MG63 (cell line): ENCODE measurements around the gene TMEM191C. TPM values are rescaled to one million over a fixed set of nuclear protein-coding genes. Genes with fewer than 3 reads are reported as not detected.
"Not testable (repeated sequence)": the region's sequence is repeated elsewhere in the genome, so short reads cannot be mapped to it uniquely, and the experiment has no call there.

ENCODE experiments used
- DNase-seq: peaks from one replicate; pipeline ENCODE4 v3.0.0-alpha.2; 2020
- H3K27me3 ChIP-seq: fragments of 250-450 bp; sonication (Bioruptor Pico); 2 replicates; pipeline ENCODE4 v1.5.1; 2020; ENCODE audit warnings: mild to moderate bottlenecking, moderate library complexity
- H3K36me3 ChIP-seq: fragments of 250-450 bp; sonication (Bioruptor Pico); 2 replicates; pipeline ENCODE4 v1.5.1; 2020; ENCODE audit warnings: mild to moderate bottlenecking, moderate library complexity
- H3K4me3 ChIP-seq: fragments of 250-450 bp; sonication (Bioruptor Pico); 2 replicates; pipeline ENCODE4 v1.5.1; 2020; ENCODE audit warnings: mild to moderate bottlenecking, moderate library complexity
- H3K9me3 ChIP-seq: fragments of 250-450 bp; sonication (Bioruptor Pico); 2 replicates; pipeline ENCODE4 v1.5.1; 2020; ENCODE audit warnings: mild to moderate bottlenecking, moderate library complexity
- total RNA-seq: library from RNA; depleted of rRNA; stranded (reverse); fragments of >200 nt; shearing (Covaris generic); gene quantifications from 2 replicates; pipeline ENCODE4 v1.2.3, GENCODE V29; 2014; ENCODE audit warnings: low replicate concordance; rRNA removed

TMEM191C gene
- total RNA-seq, 1 experiment from 2014 or later = 0.30 TPM

- H3K36me3 ChIP-seq, DNase-seq: not testable (repeated sequence)
Measured at GRCh38 chr22:21499623-21500506, 32.7 kb downstream of the TMEM191C start.

GRCh38 chr22:21510397-21510796 lies 43.2 kb downstream of the TMEM191C start:
- H3K9me3 ChIP-seq, DNase-seq, H3K4me3 ChIP-seq, H3K27me3 ChIP-seq, H3K36me3 ChIP-seq: not testable (repeated sequence)

More at GRCh38 chr22:21499623-21500506, 32.7 kb downstream of the TMEM191C start:
- H3K9me3 ChIP-seq, H3K27me3 ChIP-seq, H3K4me3 ChIP-seq: not testable (repeated sequence)

- H3K4me3 ChIP-seq, H3K36me3 ChIP-seq, H3K9me3 ChIP-seq, DNase-seq, H3K27me3 ChIP-seq: not testable (repeated sequence)
Measured at GRCh38 chr22:21512022-21512421, 44.8 kb downstream of the TMEM191C start.

- H3K4me3 ChIP-seq, H3K27me3 ChIP-seq, H3K9me3 ChIP-seq, DNase-seq, H3K36me3 ChIP-seq: not testable (repeated sequence)
Measured at GRCh38 chr22:21514117-21514516, 46.9 kb downstream of the TMEM191C start.

- H3K4me3 ChIP-seq, DNase-seq, H3K36me3 ChIP-seq, H3K27me3 ChIP-seq, H3K9me3 ChIP-seq: not testable (repeated sequence)
Measured at GRCh38 chr22:21515234-21515633, 48.0 kb downstream of the TMEM191C start.

- not testable (repeated sequence) for H3K9me3 ChIP-seq, H3K36me3 ChIP-seq, H3K4me3 ChIP-seq, H3K27me3 ChIP-seq, DNase-seq
Measured at GRCh38 chr22:21516522-21516921, 49.3 kb downstream of the TMEM191C start.

- not testable (repeated sequence) for DNase-seq, H3K9me3 ChIP-seq, H3K4me3 ChIP-seq, H3K27me3 ChIP-seq, H3K36me3 ChIP-seq
Measured at GRCh38 chr22:21516970-21517764, 50.0 kb downstream of the TMEM191C start.

Other genes starting within 250 kb of the TMEM191C start
- gene RIMBP3B, start 83.6 kb upstream of the TMEM191C start, total RNA-seq = 0.03 and 1.3 TPM in 2 replicates
- gene HIC2, start 50.0 kb upstream of the TMEM191C start, total RNA-seq = 0.99 and 1.2 TPM in 2 replicates
- gene RIMBP3C, start 84.1 kb downstream of the TMEM191C start, total RNA-seq = 0.30 and 0.49 TPM in 2 replicates
- 35.8 and 37.1 TPM in 2 replicates for gene UBE2L3, start 100.3 kb downstream of the TMEM191C start, total RNA-seq
- 70.3 and 78.4 TPM in 2 replicates for gene YDJC, start 162.6 kb downstream of the TMEM191C start, total RNA-seq
- not detected in 2 replicates for gene CCDC116, start 165.4 kb downstream of the TMEM191C start, total RNA-seq
- gene SDF2L1, start 174.9 kb downstream of the TMEM191C start, total RNA-seq = 13.9 and 40.9 TPM in 2 replicates
- gene PPIL2, start 198.6 kb downstream of the TMEM191C start, total RNA-seq = 11.2 and 17.4 TPM in 2 replicates